Mesendoderm (in vitro differentiated cells): ENCODE data around the gene TEX10.

Experiments used
- DNase-seq: peaks from one replicate; pipeline ENCODE4 v3.0.0; 2013
- H2AK5ac ChIP-seq: 2 replicates; pipeline ENCODE4 v1.6.1; 2013; ENCODE audit warnings: low read length, inconsistent platforms
- H2BK120ac ChIP-seq: 2 replicates; pipeline ENCODE4 v1.6.1; 2013; ENCODE audit warnings: low read depth, mild to moderate bottlenecking, low read length, moderate library complexity, mixed read lengths
- H2BK15ac ChIP-seq: replicated peaks from 2 replicates; pipeline ENCODE4 v1.6.1; 2013; ENCODE audit warnings: low read depth, mild to moderate bottlenecking, moderate library complexity
- H2BK5ac ChIP-seq: 2 replicates; pipeline ENCODE4 v1.6.1; 2013; ENCODE audit warnings: low read length, inconsistent platforms
- H3K18ac ChIP-seq: 2 replicates; pipeline ENCODE4 v1.6.1; 2013; ENCODE audit warnings: mild to moderate bottlenecking, low read length, mixed read lengths
- H3K23ac ChIP-seq: one replicate; pipeline ENCODE4 v1.6.1; 2013; ENCODE audit warnings: low read length
- H3K27ac ChIP-seq: 2 replicates; pipeline ENCODE4 v1.5.1; 2013; ENCODE audit warnings: low read depth, mild to moderate bottlenecking, inconsistent platforms, low read length, moderate library complexity
- H3K27me3 ChIP-seq: 2 replicates; pipeline ENCODE4 v1.6.1; 2013; ENCODE audit warnings: low read length, control low read depth, mild to moderate bottlenecking, inconsistent platforms; ENCODE audit not compliant: insufficient read depth, poor library complexity
- H3K36me3 ChIP-seq: 2 replicates; pipeline ENCODE4 v1.6.1; 2013; ENCODE audit warnings: low read length, inconsistent platforms; ENCODE audit not compliant: control insufficient read depth, insufficient read depth
- H3K4ac ChIP-seq: one replicate; pipeline ENCODE4 v1.6.1; 2013; ENCODE audit warnings: low read depth, mild to moderate bottlenecking, low read length, moderate library complexity
- H3K4me1 ChIP-seq: 2 replicates; pipeline ENCODE4 v1.6.1; 2013; ENCODE audit warnings: low read depth, low read length, inconsistent platforms; ENCODE audit not compliant: control insufficient read depth
- H3K4me2 ChIP-seq: 2 replicates; pipeline ENCODE4 v1.6.1; 2013; ENCODE audit warnings: low read length
- H3K4me3 ChIP-seq: 2 replicates; pipeline ENCODE4 v1.5.1; 2013; ENCODE audit warnings: mild to moderate bottlenecking, low read length
- H3K56ac ChIP-seq: one replicate; pipeline ENCODE4 v1.6.1; 2013; ENCODE audit warnings: low read length
- H3K79me1 ChIP-seq: 2 replicates; pipeline ENCODE4 v1.6.1; 2013; ENCODE audit warnings: low read length, inconsistent platforms
- H3K79me2 ChIP-seq: 2 replicates; pipeline ENCODE4 v1.6.1; 2013; ENCODE audit warnings: mild to moderate bottlenecking, low read length; ENCODE audit not compliant: control insufficient read depth, insufficient read depth
- H3K9ac ChIP-seq: 2 replicates; pipeline ENCODE4 v1.6.1; 2013; ENCODE audit warnings: low read length, inconsistent platforms
- H4K5ac ChIP-seq: one replicate; pipeline ENCODE4 v1.6.1; 2013; ENCODE audit warnings: low read length
- H4K8ac ChIP-seq: one replicate; pipeline ENCODE4 v1.6.1; 2013; ENCODE audit warnings: low read depth, mild to moderate bottlenecking, control low read depth, low read length, moderate library complexity
- WGBS: extraction: QIAGEN DNeasy Blood & Tissue Kit; methylation state at CpG from one replicate; pipeline ENCODE4 v1.1.7; 2013; ENCODE audit warnings: low lambda C conversion rate, missing lambda C conversion rate; ENCODE audit not compliant: insufficient coverage; ENCODE audit errors: extremely low coverage; 5-methylcytosine and 5-hydroxymethylcytosine counted together

The TEX10 gene

GRCh38 chr9:100268271-100268670, 84.5 kb downstream of the TEX10 start:
- Histone ChIP-seq H3K18ac (no peak overlapping the region), H3K27ac (no peak overlapping the region), H3K4me2 (no peak overlapping the region), H2BK15ac (no peak overlapping the region), H3K79me2 (no peaks in the 10 kb centered on the region), H2AK5ac (no peak overlapping the region), H4K8ac (no peak overlapping the region), H2BK120ac (no peak overlapping the region), H3K79me1 (no peaks in the 10 kb centered on the region), H3K36me3 (no peaks in the 10 kb centered on the region), H3K4me1 (no peaks in the 10 kb centered on the region), H2BK5ac (no peak overlapping the region), H4K5ac (no peak overlapping the region), H3K9ac (no peak overlapping the region), H3K27me3 (no peaks in the 10 kb centered on the region), H3K56ac (no peak overlapping the region), H3K23ac (no peak overlapping the region), H3K4ac (no peak overlapping the region), H3K4me3 (no peak overlapping the region)
- DNase-seq = peak; percentile 8
- WGBS = no CpG with 5 or more reads among the region's 4 CpGs

- Histone ChIP-seq H3K23ac (no peak overlapping the region), H3K4ac (no peak overlapping the region), H3K79me1 (no peaks in the 10 kb centered on the region), H3K18ac (no peak overlapping the region), H3K9ac (no peak overlapping the region), H3K4me1 (no peaks in the 10 kb centered on the region), H3K4me2 (no peak overlapping the region), H4K5ac (no peak overlapping the region), H2BK5ac (no peak overlapping the region), H4K8ac (no peak overlapping the region), H3K79me2 (no peaks in the 10 kb centered on the region), H2BK120ac (no peak overlapping the region), H3K4me3 (no peak overlapping the region), H2BK15ac (no peak overlapping the region), H2AK5ac (no peak overlapping the region), H3K36me3 (no peaks in the 10 kb centered on the region), H3K56ac (no peak overlapping the region), H3K27me3 (no peaks in the 10 kb centered on the region), H3K27ac (no peak overlapping the region)
- no peak for DNase-seq
- no CpG with 5 or more reads among the region's 3 CpGs for WGBS
Observed at GRCh38 chr9:100267211-100267610, 85.5 kb downstream of the TEX10 start.
